Measurements from ENCODE around the gene KDELR1.
"Not testable (repeated sequence)": the region's sequence is repeated elsewhere in the genome, so short reads cannot be mapped to it uniquely, and the experiment has no call there.

KDELR1 gene

DNA sequence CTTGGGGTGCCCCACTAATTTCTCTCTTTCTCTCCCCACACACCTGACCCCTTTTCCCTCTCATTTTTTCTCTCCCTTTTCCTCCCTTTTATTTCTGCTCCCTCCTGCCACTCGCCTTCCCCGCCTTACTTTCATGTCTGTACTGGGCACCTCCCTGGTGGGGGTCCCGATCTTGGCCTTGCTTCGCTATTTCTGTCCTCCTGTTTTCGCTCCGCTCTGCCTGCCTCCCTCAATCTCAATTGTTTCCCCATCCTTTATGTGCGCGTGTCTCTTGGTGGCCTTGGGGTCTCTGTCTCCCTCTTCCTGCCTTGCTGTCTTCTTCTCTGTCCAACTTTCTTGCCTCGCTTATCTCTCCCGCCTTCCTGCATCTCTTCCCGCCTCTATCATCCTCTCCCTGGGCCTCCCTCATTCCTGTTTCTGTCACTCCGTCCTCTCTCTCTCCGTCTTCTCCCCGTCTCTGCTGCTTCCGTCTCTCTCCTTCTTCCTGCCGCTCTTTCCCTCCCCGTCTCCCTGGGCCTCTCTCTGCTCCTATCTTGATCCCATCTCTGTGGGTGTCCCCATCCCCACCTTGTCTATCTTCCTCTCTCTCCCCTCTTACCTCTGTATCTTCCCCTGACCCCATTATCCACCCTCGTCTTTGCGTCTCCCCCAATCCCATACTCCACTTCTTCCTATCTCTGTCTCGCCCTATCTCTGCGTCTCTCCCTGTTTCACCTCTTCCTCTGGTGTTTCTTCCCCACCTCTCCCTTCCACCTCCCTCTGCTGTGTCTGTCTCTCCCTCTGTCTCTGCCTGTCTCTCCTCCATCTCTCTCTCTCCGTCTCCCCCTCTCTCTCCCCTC is 6.1 kb upstream of the KDELR1 start:
- DNase-seq: no peak

DNA sequence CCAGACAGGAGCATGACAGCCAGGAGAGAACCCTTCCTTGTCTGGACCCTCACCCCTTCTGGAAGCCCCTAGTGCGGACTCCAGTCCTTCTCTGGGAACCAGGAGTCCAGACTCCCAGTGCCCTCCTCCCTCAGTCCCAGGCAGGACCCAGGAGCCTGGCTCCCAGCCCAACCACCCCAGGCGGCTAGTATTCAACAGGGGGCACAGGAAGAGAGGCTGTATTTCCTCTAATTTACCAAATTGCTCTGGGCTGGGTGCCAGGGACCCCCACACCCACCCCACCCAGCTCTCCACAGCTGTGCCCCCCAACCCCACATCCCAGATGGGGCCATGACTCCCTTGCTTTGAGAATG is 5.4 kb upstream of the KDELR1 start:
- DNase-seq: no peak

DNA sequence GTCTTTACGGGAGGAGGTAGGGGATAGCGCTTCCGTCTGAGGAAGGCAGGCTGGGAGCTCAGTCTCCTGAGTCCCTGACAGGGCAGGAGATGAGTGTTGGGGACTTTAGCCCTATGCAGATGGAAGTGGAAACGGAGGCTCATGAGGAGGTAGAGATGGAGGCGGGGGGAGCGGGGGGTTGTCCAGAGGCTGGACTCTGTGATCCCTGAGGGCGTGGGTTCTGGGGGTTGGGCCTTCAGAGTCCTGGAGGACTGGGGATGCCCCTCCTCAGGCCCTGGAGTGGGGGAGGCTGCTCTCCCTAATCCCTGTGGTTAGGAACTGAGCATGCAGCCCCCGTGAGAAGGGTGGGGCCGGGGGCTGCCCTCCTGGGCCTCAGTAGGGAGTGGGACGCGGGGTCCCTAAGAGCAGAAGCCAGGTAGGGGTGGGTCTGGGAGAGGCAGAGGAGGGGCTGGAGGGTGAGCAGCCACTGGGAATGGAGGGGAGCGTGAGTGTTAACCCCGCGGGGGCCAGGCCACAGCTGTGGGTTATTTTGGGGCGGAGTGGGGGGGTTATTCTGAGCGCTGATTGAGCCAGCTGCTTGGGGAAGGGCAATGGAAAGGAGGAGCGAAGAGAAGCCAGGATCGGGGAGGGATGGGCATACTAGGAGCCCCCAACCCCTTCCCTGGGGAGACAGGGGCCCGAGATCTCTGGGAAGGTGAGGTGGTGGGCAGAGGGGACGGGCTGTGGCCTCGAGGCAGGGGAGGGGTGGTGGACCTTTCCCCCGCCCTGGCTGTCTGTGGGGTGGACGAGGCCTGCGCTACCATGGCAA is 4.9 kb upstream of the KDELR1 start:
- peak; percentile 53 for DNase-seq

DNA sequence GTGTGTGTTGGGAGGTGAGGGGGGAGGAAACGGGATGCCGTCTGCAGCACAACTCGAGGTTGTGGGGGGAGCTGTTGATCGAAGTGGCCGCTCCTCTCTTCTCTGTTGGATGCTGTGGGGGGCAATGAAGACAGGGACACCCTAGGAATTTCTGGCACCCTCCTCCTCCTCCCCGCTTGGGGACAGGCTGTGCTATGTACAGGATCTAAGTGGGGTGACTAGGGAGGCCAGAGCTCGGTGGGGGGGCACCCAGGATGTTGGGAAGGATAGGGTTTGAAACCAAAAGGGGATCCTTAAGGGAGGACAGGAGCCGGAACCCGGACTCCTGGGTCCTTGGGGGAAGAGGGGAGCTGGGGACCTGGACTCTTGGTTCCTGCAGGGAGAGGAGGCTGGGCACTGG is 4.1 kb upstream of the KDELR1 start:
- DNase-seq: no peak

DNA sequence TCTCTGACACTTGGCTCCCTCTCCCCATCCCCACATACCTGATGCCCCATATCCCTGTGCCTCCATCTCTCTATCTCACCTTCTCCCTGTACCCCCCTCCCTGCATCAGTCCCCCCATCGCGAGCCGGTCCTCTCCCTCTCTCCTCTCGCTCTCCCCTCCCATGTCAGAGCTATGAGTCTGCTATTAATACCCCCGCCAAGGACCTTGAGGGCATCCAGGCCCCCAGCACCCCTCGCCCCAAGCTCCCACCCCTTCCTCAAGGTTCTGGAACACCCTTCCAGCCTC is 3.8 kb upstream of the KDELR1 start:
- DNase-seq: no peak

DNA sequence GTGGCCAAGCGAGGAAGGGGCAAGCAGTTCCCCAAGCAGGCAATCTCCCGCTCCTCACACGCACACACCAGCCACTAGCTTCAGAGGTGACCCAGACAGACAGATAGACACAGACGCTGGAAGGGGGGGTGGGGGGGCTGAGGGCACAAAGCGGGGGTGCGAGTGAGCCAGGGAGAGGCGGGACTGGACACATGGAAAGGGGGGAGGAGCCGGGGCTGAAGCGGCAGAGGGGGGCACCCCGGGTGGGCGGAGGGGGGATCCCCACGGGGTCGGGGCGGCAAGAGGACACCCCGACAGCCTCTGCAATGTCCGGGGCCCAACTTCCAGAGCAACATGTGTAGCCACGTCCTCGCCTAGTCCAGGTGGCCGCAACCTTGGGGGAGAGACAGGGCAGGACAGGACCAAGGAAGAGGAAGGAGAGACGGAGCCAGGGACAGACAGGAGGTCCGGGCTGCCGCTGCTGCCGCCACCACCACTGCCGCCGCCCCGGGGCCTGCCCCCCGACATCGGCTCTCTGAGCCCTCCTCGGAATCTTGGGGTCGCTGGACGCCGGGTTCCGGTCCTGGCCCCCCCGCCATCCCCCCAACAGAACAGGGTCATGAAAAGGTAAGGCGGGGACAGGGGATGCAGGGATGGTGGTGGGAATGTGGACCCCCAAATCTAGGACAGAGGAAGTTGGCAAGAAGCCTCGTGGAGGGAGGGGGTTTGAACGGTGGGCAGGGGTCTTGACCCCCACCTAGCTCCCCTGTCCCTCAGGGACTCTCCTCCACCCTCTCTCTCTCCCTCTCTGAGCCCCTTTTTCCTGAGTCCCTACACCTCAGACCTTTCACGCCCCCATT is 3.2 kb upstream of the KDELR1 start:
- DNase-seq: no peak

DNA sequence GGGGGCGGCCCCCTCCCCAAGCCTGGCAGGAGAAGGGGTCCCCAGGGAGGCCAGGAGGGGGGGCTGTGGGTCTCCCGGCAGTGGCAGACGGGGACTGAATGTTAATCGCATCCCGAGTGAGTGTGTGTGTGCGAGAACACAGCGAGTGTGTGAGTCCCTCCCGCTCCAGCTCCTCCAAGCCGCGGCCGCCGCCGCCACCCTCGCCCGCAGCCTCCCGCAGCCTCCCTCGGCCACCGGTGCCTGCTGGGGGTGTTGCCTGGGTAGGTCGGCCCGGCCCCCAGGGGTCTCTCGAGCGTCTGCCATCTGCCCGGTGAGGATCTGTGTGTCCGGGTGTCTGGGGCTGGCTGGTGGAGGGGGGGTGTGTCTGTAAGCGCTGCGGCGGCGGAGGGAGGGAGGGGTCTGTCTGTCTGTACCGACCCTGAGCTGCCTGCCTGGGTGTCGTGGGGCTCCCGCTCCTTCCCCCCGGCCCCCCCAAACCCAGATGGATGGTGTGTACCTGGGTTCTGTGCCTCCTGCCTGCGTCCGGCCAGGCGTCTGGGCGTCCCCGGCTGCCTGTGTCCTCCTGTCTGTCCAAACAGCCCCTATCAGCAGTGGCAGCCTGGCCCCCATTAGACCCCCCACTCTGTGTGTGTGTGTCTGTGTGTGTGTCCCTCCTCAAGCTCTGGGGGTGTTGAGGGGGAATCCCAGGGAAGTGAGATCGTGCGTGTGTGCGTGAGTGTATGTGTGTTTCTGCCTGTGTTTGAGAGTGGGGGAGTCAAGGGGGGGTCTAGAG is 2.4 kb upstream of the KDELR1 start, which contains the start of gene GRIN2D:
GRIN2D (plus strand) TSS at position 110 of the 772 bp plus-strand sequence. CDS start 4,725 bp downstream, outside the sequence.
- DNase-seq: peak; percentile 85

DNA sequence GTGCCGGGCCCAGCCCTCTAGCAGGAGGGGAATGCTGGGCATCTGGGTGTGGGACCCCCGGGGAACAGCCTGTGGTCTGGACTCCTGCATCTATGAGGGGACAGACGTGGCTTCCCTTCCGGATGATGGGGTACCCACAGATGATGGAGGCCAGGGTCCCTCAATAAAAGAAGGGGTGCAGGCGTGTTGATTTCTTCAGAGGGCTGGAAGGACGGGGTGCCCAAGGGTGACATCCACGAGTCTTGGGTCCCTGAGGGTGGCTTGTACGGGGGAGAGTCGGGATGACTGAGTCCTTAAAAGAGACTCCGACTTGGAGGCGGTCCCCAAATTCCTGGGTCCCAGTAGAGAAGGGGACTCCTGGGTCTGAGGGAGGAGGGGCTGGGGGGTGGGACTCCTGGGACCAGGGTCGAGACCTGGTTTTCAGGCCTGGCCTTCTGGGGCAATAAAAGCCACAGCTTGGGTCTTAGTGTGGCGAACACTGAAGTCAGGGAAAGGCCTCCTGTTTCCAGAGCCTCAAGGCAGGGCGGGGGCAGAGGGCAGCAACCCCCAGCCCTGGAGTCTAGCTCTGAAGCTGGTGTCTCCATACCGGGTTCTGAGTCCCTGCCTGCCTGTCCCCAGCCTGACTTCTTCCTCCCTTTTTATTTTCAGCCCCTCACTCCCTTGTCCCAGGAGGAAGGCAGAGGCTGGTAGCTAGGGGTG is 1.7 kb upstream of the KDELR1 start:
- DNase-seq: no peak

DNA sequence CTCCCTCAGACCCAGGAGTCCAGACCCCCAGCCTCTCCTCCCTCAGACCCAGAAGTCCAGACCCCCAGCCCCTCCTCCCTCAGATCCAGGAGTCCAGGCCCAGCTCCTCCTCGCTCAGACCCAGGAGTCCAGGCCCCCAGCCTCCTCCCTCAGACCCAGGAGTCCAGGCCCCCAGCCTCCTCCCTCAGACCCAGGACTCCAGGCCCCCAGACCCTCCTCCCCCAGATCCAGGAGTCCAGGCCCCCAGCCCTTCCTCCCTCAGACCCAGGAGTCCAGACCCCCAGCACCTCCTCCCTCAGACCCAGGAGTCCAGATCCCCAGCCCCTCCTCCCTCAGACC is 624 bp upstream of the KDELR1 start:
- not testable (repeated sequence) for DNase-seq

DNA sequence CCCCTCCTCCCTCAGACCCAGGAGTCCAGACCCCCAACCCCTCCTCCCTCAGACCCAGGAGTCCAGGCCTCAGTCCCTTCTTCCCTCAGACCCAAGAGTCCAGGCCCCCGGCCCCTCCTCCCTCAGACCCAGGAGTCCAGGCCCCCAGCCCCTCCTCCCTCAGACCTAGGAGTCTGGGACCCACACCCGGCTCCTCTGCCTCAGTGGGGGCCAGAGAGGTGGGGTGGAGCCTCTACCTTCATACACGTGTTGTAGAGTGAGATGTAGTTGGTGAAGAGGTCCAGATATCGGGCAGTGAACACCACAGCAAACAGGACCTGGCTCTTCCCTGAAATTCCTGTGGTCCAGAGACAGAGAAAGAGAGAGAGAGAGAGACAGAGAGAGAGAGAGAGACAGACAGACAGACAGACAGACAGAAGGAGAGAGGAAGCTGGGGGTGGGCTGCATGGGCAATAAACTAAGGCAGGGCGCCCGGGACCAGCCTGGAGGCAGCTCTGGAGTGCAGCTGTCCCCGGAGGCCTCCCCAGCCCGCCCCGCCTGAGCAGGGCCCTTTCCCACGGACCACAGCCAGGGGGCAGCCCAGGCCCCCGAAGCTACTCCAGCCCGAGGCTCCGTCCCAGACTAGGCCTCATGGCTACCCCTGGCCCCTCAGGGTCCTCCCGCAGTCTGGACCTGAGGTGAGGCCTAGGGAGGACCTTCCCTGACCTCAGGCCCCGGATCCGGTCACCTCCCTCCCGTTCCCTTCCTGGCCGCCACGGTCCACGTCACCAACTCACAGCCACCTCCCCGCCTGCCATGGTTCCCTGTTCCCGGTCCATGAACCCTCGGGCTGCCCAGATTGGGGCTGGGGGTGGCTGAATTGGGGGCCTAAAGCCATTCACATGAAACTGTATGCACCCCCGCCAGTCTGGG is 907 bp downstream of the KDELR1 start:
- DNase-seq: peak; percentile 82

DNA sequence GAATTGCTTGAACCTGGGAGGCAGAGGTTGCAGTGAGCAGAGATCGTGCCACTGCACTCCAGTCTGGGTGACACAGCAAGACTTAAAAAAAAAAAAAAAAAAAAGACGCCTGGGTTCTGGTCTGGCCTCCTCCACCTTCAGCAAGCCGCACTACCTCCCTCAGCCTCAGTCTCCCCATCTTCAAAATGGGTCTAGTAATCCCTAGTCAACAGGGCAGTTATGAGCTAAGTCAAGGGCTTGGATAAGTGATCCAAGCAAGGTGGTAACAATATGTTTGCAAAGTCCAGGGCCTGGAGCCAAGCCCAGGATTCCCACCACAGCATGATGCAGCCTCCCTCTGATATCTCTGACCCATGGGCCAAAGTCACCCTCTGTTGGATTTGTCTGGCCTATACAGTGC is 4.4 kb downstream of the KDELR1 start:
- no peak for DNase-seq

DNA sequence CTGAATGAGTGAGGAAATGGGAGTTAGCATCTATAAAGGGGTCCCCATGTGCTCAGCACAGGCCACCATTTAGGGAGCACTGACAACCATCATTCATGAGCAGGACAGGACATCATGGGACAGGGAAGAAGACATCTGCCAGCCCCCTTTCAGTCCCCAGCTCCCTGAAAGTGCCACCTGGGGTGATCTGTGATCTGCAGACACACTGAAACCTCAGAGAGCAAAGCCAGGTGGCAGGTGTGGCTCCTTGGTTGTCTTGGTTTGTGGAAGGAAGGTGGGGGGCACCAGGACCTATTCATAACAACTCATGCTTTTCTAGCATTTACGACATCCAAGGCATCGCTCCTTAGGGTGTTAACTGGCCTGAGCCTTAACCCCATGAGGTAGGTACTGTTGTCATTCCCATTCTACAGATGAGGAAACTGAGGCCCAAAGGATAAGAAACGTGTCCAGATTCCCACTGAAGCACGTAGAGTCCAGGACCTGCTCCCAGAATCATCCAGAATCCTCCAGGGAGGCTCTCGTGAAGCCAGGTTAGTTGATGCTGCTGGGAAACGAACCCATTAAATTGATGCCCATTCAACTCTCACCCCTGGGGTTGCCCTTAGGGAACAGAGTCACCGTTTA is 5.8 kb downstream of the KDELR1 start:
- no peak for DNase-seq

DNA sequence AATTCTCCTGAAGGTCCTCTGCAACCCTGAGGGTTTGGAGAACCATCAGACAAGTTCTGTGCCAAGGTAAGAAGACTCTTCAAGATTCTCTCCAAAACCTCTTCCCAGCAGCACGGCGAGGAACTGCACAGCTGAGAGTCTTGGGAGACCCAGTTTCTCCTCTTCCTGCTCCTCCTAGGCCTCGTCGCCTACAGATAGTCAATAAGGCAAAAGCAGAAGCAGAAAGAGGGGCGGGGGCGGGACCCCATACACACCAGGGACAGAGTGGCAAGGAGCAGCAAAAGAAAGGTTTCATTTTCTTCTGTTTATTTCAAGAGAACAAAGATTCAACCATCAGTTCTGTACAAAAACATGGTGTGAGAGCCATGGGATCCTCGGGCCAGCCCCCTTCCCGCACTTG is 9.1 kb downstream of the KDELR1 start:
- no peak for DNase-seq

DNA sequence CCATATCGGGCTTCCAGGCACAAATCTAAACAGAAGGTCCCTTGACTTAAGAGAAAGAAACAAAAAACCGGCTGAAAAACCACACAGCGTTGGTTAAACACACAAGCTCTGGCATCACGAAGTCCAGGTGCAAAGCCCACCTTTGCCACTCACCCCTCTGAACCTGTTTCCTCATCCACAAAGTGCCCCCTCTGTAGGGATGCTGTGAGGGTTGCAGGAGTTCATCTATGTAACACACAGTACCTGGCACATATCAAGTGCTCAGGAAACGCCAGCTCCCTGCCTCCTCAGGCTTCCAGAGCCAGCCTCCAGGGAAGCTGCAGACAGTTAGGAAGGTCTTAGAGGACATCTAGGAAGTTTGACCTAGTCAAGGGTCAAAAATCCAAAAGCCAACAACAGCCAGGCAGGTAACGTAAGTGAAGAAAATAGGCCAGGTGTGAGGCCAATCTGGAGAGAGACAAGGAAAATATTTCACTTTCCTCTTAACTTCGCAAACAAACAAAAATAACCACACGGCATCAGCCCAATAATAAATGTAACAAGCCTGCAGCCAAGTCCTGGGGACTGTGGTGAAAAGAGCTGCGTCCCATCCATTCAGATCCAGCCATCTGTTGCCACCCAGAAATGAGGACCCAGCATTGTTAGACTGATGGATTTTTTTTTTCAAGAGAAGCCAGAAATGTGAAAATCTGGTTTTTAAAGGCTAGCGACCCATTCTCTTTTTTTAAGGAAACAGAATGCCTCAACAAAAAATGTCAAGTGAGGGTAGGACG is 10.0 kb downstream of the KDELR1 start:
- DNase-seq: no peak

DNA sequence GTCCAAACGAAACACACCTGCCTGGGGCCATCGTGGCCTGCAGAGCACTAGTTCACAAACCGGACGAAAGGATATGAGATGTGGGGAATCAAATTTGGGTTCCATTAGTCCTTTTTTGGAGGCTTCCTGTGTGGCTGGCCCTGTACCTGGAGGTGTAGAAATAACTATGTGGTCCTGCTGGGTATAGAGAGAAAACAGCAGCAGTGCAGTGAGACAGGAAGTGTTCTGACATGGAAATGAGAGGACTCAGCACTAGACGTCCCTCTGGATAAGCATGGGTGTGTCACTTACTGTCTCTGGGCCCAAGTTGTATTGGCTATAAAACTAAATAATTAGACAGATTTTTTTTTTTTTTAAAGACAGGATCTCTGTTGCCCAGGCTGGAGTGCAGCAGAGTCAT is 12.3 kb downstream of the KDELR1 start:
- no peak for DNase-seq

DNA sequence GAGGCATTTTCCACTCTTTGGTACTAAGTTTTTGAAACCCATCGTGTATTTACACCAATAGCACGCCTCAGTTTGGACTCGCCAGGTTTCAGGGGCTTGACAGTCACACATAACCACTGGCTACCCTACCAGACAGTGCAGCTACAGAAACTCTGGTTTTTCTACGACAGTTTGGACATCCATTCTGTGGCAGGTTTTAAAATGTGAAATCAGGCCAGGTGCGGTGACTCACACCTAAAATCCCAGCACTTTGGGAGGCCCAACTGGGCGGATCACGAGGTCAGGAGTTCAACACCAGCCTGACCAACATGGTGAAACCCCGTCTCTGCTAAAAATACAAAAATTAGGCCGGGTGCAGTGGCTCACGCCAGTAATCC is 13.2 kb downstream of the KDELR1 start:
- no peak for DNase-seq

DNA sequence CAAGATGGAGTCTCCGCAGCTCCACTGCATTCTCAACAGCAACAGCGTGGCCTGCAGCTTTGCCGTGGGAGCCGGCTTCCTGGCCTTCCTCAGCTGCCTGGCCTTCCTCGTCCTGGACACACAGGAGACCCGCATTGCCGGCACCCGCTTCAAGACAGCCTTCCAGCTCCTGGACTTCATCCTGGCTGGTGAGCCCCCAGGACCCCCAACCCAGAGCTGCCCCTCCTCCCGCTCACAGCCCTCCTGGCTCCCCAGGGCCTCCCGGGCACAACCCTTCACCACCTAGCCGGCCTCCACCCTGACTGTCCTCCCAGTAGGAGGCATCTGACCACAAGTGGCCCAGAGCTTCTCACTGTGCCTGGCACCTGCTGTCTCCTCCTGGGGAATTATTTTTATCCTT is 17.8 kb downstream of the KDELR1 start:
- DNase-seq: no peak

DNA sequence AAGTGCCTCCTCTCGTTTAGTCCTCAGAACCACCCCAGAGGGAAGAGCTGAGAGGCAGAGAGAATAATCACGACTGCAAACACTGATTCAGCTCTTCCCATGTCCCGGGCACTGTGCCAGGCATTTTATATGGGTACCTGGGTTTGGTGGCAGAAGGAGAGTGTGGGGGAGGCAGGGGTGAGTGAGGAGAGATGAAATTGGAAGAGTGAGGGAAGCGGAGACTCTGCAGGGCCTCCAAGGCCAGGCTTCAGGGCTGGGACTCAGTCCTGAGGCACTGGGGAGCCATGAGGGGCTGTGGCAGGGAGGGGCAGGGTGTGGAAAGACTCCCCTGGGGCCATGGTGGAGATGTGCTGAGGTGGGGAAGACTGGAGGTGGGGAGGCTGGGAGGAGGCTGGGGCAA is 18.4 kb downstream of the KDELR1 start:
- DNase-seq: no peak

DNA sequence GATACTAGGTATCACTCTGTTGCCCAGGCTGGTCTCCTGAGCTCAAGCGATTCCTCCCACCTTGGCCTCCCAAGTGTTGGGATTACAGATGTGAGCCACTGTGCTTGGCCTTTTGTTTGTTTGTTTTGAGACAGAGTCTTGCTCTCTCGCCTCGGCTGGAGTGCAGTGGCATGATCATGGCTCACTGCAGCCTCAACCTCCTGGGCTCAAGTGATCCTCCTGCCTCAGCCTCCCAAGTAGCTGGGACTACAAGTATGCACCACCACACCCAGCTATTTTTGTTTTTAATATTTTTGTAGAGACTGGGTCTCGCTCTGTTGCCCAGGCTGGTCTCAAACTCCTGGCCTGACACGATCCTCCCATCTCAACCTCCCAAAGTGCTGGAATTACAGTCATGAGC is 19.6 kb downstream of the KDELR1 start:
- DNase-seq: not testable (repeated sequence)

DNA sequence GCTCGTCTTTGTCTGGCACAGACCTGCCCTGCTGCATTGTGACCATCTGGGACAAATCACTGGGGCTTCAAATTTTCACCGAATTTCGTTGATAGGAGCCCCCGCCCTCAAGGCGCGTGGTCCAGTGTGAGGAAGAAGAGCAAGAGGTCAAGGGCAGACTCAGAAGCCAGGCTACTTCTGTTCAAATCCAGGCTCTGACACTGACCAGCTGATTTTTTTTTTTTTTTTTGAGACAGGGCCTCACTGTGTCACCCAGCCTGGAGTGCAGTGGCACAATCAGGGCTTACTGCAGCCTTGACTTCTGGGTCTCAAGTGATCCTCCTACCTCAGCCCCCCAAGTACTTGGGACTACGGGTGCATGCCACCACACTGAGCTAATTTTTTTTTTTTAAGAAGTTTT is 20.0 kb downstream of the KDELR1 start:
- no peak for DNase-seq

All from retina (tissue), 1 donor.